K562 (cell line): ENCODE data around the gene PTPN14. TPM values are rescaled to one million over a fixed set of nuclear protein-coding genes. Genes with fewer than 3 reads are reported as not detected.

Experiments used
- ATAC-seq: fragments of 200-7000 bp; cut with Tn5 transposase; 3 replicates; pipeline ENCODE4 v1.9.1; 2020; ENCODE audit warnings: moderate library complexity
- BruUV-seq: library from RNA; stranded (reverse); fragments of 400-500 nt; replicated peaks from 2 replicates; lab custom pipeline; 2021; lab: Mats Ljungman, UMichigan
- CTCF ChIA-PET: fragments of 300-600 bp; formaldehyde crosslinking; extraction: SDS; loops from one replicate; lab custom pipeline; 2021; ENCODE audit warnings: low intra/inter-chr PET ratio; lab: Yijun Ruan, JAX
- POLR2A ChIA-PET: fragments of 300-600, 350-650 bp; sonication (Branson Sonifier 250); formaldehyde crosslinking; extraction: SDS; loops from one replicate; lab custom pipeline; 2021; ENCODE audit warnings: antibody characterized with exemption, inconsistent platforms; lab: Yijun Ruan, JAX
- DNase-seq, 4 experiments: peaks; one replicate each; pipeline versions ENCODE4 v3.0.0 to v3.0.0-alpha.2; 2011 to 2018; ENCODE audit warnings: low spot score in 3 of 4, mixed read lengths in 3 of 4; ENCODE audit errors: extremely low read depth in 1 of 4
- FAIRE-seq: peaks from 2 replicates; lab custom pipeline; 2011; peaks lifted over from hg19 to GRCh38; lab: Jason Lieb, UNC
- H2AFZ ChIP-seq: 2 replicates; pipeline ENCODE4 v1.6.0; 2011; ENCODE audit warnings: low read depth, low read length, control low read depth, inconsistent platforms
- H3K27ac ChIP-seq: fragments of 200-600 bp; 3 replicates; pipeline ENCODE4 v1.8.0; 2011; ENCODE audit warnings: low read depth, mild to moderate bottlenecking, control low read depth, inconsistent platforms, low read length, moderate library complexity, mixed read lengths; ENCODE audit errors: extremely low read depth
- H3K27me3 ChIP-seq, 2 experiments: fragments of 300-600 bp in 1 of 2; 2 replicates in 1 of 2; 3 replicates in 1 of 2; pipeline versions ENCODE4 v1.6.0 to v1.8.0; 2011; ENCODE audit warnings: inconsistent platforms in 2 of 2, low read length in 2 of 2, mild to moderate bottlenecking in 1 of 2, mixed read lengths in 1 of 2, moderate library complexity in 1 of 2; ENCODE audit not compliant: control insufficient read depth in 2 of 2, insufficient read depth in 2 of 2
- H3K36me3 ChIP-seq: fragments of 300-600 bp; 3 replicates; pipeline ENCODE4 v1.8.0; 2011; ENCODE audit warnings: mild to moderate bottlenecking, low read length, inconsistent platforms; ENCODE audit not compliant: control insufficient read depth, insufficient read depth
- H3K4me1 ChIP-seq, 2 experiments: fragments of 200-600 bp in 1 of 2; replicated peaks in 1 of 2; 2 replicates in 1 of 2; 3 replicates in 1 of 2; pipeline versions ENCODE4 v1.5.1 to v1.8.0; 2011; ENCODE audit warnings: inconsistent platforms in 2 of 2, low read length in 2 of 2, mild to moderate bottlenecking in 1 of 2, mixed read lengths in 1 of 2, moderate library complexity in 1 of 2; ENCODE audit not compliant: control insufficient read depth in 2 of 2, insufficient read depth in 2 of 2
- H3K4me2 ChIP-seq: 2 replicates; pipeline ENCODE4 v1.6.1; 2011; ENCODE audit warnings: low read length, control low read depth, inconsistent platforms, mixed read lengths; ENCODE audit not compliant: insufficient read depth
- H3K4me3 ChIP-seq: fragments of 200-600 bp; sonication (generic), shearing (Covaris generic); 2 replicates; pipeline ENCODE4 v1.5.1; 2016; ENCODE audit warnings: control low read depth, inconsistent platforms
- H3K79me2 ChIP-seq: fragments of 200-600 bp; 3 replicates; pipeline ENCODE4 v1.8.0; 2011; ENCODE audit warnings: low read length, inconsistent platforms; ENCODE audit not compliant: control insufficient read depth, insufficient read depth
- H3K9ac ChIP-seq, 2 experiments: 2 replicates each; pipeline versions ENCODE4 v1.6.0 to v1.6.1; 2011; ENCODE audit warnings: low read depth in 2 of 2, low read length in 2 of 2, control low read depth in 1 of 2, inconsistent platforms in 1 of 2, mild to moderate bottlenecking in 1 of 2, mixed read lengths in 1 of 2; ENCODE audit not compliant: insufficient read depth in 1 of 2
- H3K9me1 ChIP-seq: one replicate; pipeline ENCODE4 v1.6.0; 2011; ENCODE audit warnings: inconsistent platforms, mild to moderate bottlenecking, low read length, moderate library complexity; ENCODE audit not compliant: control insufficient read depth, insufficient read depth
- H3K9me3 ChIP-seq: replicated peaks from 2 replicates; pipeline ENCODE4 v1.5.1; 2011; ENCODE audit warnings: low read depth, low read length, inconsistent platforms; ENCODE audit not compliant: control insufficient read depth, insufficient read depth
- H4K20me1 ChIP-seq: replicated peaks from 2 replicates; pipeline ENCODE4 v1.6.1; 2011; ENCODE audit warnings: low read length, inconsistent platforms, mixed read lengths; ENCODE audit not compliant: control insufficient read depth, insufficient read depth
- BRF1 ChIP-seq: IDR thresholded peaks from 3 replicates; pipeline ENCODE4 v1.6.1; 2011; ENCODE audit warnings: borderline replicate concordance, mild to moderate bottlenecking; ENCODE audit not compliant: insufficient read length; ENCODE audit errors: extremely low read depth
- CEBPG ChIP-seq, 3 experiments: fragments of 200-800 bp in 1 of 3; sonication (Bioruptor generic) in 1 of 3; sonication (generic) in 1 of 3; formaldehyde crosslinking in 1 of 3; IDR thresholded peaks in 2 of 3; conservative IDR thresholded peaks in 1 of 3; 2 replicates each; pipeline versions ENCODE4 v1.6.1 to v1.8.0; 2016 to 2022; ENCODE audit warnings: missing compliant biosample characterization in 2 of 3, missing genetic modification characterization in 2 of 3, mild to moderate bottlenecking in 1 of 3, missing genetic modification reagents in 1 of 3
- DIDO1 ChIP-seq: fragments of 450-650 bp; IDR thresholded peaks from 2 replicates; pipeline ENCODE4 v1.6.1; 2016; ENCODE audit warnings: low read depth, missing biosample characterization, missing genetic modification characterization
- GABPA ChIP-seq: fragments of 200-800 bp; sonication (Bioruptor generic); conservative IDR thresholded peaks from 2 replicates; pipeline ENCODE4 v1.6.1; 2016; ENCODE audit warnings: low read depth, missing genetic modification characterization, missing compliant biosample characterization
- HOMEZ ChIP-seq: fragments of 250-450 bp; sonication (Bioruptor Pico); IDR thresholded peaks from 2 replicates; pipeline ENCODE4 v1.4.0; 2020; ENCODE audit warnings: mild to moderate bottlenecking, moderate library complexity
- MLX ChIP-seq, 2 experiments: fragments of 450-650 bp in 1 of 2; sonication (generic) in 1 of 2; formaldehyde crosslinking; conservative IDR thresholded peaks; 2 replicates each; pipeline versions ENCODE4 v1.4.0 to v1.8.1; 2020 to 2022; ENCODE audit warnings: mild to moderate bottlenecking in 1 of 2, missing genetic modification reagents in 1 of 2
- NR2C1 ChIP-seq, 2 experiments: fragments of 450-650 bp; IDR thresholded peaks; 2 replicates each; pipeline ENCODE4 v1.6.1; 2017; ENCODE audit warnings: mild to moderate bottlenecking in 2 of 2, antibody characterized with exemption in 1 of 2, inconsistent platforms in 1 of 2, missing compliant biosample characterization in 1 of 2, missing genetic modification characterization in 1 of 2
- NR2C2 ChIP-seq, 2 experiments: fragments of 200-800 bp in 1 of 2; sonication (Bioruptor generic) in 1 of 2; sonication (generic) in 1 of 2; formaldehyde crosslinking in 1 of 2; IDR thresholded peaks; 2 replicates each; pipeline versions ENCODE4 v1.6.1 to v1.8.0; 2016 to 2022; ENCODE audit warnings: mild to moderate bottlenecking in 1 of 2, missing compliant biosample characterization in 1 of 2, missing genetic modification characterization in 1 of 2, missing genetic modification reagents in 1 of 2
- RBM15 ChIP-seq: fragments of 200-400 bp; formaldehyde crosslinking; IDR thresholded peaks from 2 replicates; pipeline ENCODE4 v1.6.1; 2018; ENCODE audit warnings: mild to moderate bottlenecking, low read length, moderate library complexity; ENCODE audit not compliant: insufficient read depth
- SIRT6 ChIP-seq: IDR thresholded peaks from one replicate; pipeline ENCODE4 v1.6.1; 2012; ENCODE audit warnings: low read depth, mild to moderate bottlenecking, control low read depth, inconsistent platforms, low read length, moderate library complexity
- SNAPC5 ChIP-seq: fragments of 250-450 bp; sonication (Bioruptor Pico); IDR thresholded peaks from 2 replicates; pipeline ENCODE4 v1.8.0; 2021; ENCODE audit warnings: moderate library complexity, mild to moderate bottlenecking, inconsistent platforms
- STAT5A ChIP-seq: IDR thresholded peaks from 2 replicates; pipeline ENCODE4 v1.6.1; 2012; ENCODE audit warnings: low read length, inconsistent platforms, borderline replicate concordance
- WGBS: fragments of 100-300 bp; shearing (Covaris generic); methylation state at CpG from one replicate; pipeline ENCODE4 v1.1.6; 2016; ENCODE audit warnings: low coverage, mixed read lengths; ENCODE audit not compliant: insufficient coverage; ENCODE audit errors: missing lambda C conversion rate; 5-methylcytosine and 5-hydroxymethylcytosine counted together
- in situ Hi-C: fragments of 300-500 bp; cut with MboI; formaldehyde crosslinking; loops from 4 replicates; pipeline ENCODE4 v1.15.0; 2018; ENCODE audit warnings: inconsistent platforms, mixed read lengths
- intact Hi-C: fragments of 100-400 bp; cut with micrococcal nuclease; formaldehyde crosslinking; loops from 2 replicates; pipeline ENCODE4 v1.14.2; 2022
- polyA plus RNA-seq, 8 experiments: library from polyadenylated mRNA; depleted of rRNA in 4 of 8; stranded (reverse) in 5 of 8; unstranded in 3 of 8; fragments of >200 nt; fragmentation: Nextera tagmentation in 2 of 8; fragmentation: Illumina TruSeq in 1 of 8; extraction: Ambion mirVana in 2 of 8; extraction: Trizol in 1 of 8; gene quantifications; 2 replicates each; pipeline versions ENCODE4 v1.2.1 to v1.2.3, GENCODE V29; 2011 to 2014; ENCODE audit warnings: inconsistent platforms in 1 of 8, missing spikeins in 1 of 8
- total RNA-seq, 7 experiments: library from RNA; depleted of rRNA in 6 of 7; stranded (reverse); fragments of >200 nt in 6 of 7; fragmentation: Illumina TruSeq in 2 of 7; extraction: Trizol in 2 of 7; gene quantifications; 2 replicates each; pipeline versions ENCODE4 v1.2.1 to v1.2.3, GENCODE V29; 2011 to 2021; ENCODE audit warnings: low replicate concordance in 1 of 7

PTPN14 gene
- total and polyA plus RNA-seq, 9 of the 15 experiments (the other 6 are each of a cell fraction or from before 2014, with no cell fraction given) = 0.01 to 0.29 (median 0.04) TPM; not detected in 6

- Histone ChIP-seq H4K20me1 (no peaks in the 10 kb centered on the region; the same call in 1 of the 2 replicates), H3K27me3 (no peaks in the 10 kb centered on the region), H3K4me1 (no peaks in the 10 kb centered on the region), H3K9me3 (no peaks in the 10 kb centered on the region), H3K36me3 (no peaks in the 10 kb centered on the region), H2AFZ (no peak overlapping the region), H3K79me2 (no peaks in the 10 kb centered on the region), H3K9ac (no peak overlapping the region), H3K4me3 (no peak overlapping the region), H3K9me1 (no peaks in the 10 kb centered on the region), H3K27ac (no peak overlapping the region), H3K4me2 (no peak overlapping the region)
- CTCF ChIA-PET = no interaction called here
- POLR2A ChIA-PET = no interaction called here
- in situ Hi-C loops = no loop called here
- TF ChIP-seq GABPA (tag) (0 out of 2 replicates have a peak, but pooled peaks have one; percentile 25), BRF1 (no peak), NR2C2 (CRISPR knock-in tag; IDR thresholded peaks at IDR 0.05) (no peak), NR2C2 (tag; IDR thresholded peaks at IDR 0.05) (peak; percentile 52), NR2C1 (IDR thresholded peaks at IDR 0.05) (peak; percentile 72), NR2C1 (tag; IDR thresholded peaks at IDR 0.05) (peak; percentile 51; the same call in 1 of the 2 replicates)
- no TSS peak for BruUV-seq
- intact Hi-C loops = no loop called here
- no peak for DNase-seq
- ATAC-seq = no peak
- WGBS = 0% methylated on average over 3 of the region's 3 CpGs
- FAIRE-seq = no peak
These were observed 76.9 kb downstream of the PTPN14 start for GRCh38 chr1:214474467-214474866.

GRCh38 chr1:214473862-214474261, 77.5 kb downstream of the PTPN14 start:
- WGBS = 0% methylated on average over 2 of the region's 2 CpGs
- Histone ChIP-seq H3K36me3 (no peaks in the 10 kb centered on the region), H3K27me3 (no peaks in the 10 kb centered on the region), H4K20me1 (no peaks in the 10 kb centered on the region; the same call in 1 of the 2 replicates), H3K9ac (no peak overlapping the region), H3K79me2 (no peaks in the 10 kb centered on the region), H3K27ac (no peak overlapping the region), H3K9me3 (no peaks in the 10 kb centered on the region), H3K4me2 (no peak overlapping the region), H3K9me1 (no peaks in the 10 kb centered on the region), H3K4me3 (no peak overlapping the region), H2AFZ (no peak overlapping the region), H3K4me1 (no peaks in the 10 kb centered on the region)
- ATAC-seq (no peak), FAIRE-seq (no peak), DNase-seq (no peak)
- no TSS peak for BruUV-seq
- ChIA-PET POLR2A (no interaction called here), CTCF (no interaction called here)
- intact Hi-C loops (no loop called here), in situ Hi-C loops (no loop called here)
- TF ChIP-seq CEBPG (CRISPR knock-in tag; IDR thresholded peaks at IDR 0.05) = no peak
- no peak for TF ChIP-seq CEBPG (tag; conservative IDR thresholded peaks at IDR 0.05 in 1 of 2, IDR thresholded peaks at IDR 0.05 in 1 of 2)
- TF ChIP-seq MLX (CRISPR knock-in tag; conservative IDR thresholded peaks at IDR 0.05) = no peak
- no peak for TF ChIP-seq RBM15
- TF ChIP-seq STAT5A = no peak
- TF ChIP-seq SIRT6 = no peak
- no peak for TF ChIP-seq HOMEZ (CRISPR knock-in tag)
- no peak for TF ChIP-seq SNAPC5 (CRISPR knock-in tag)
- no peak for TF ChIP-seq DIDO1
